CD4-positive, alpha-beta T cell (primary cell): ENCODE measurements around the gene ENG. TPM values are rescaled to one million over a fixed set of nuclear protein-coding genes. Genes with fewer than 3 reads are reported as not detected.

Source experiments
- ATAC-seq: fragments of 200-7000 bp; cut with Tn5 transposase; one replicate; pipeline ENCODE4 v1.10.0; 2022; ENCODE audit warnings: mild to moderate bottlenecking; ENCODE audit not compliant: poor library complexity
- CTCF ChIA-PET: fragments of 350-600 bp; sonication (Branson Sonifier 250); formaldehyde crosslinking; loops from one replicate; lab custom pipeline; 2021; ENCODE audit warnings: antibody characterized with exemption, inconsistent platforms; lab: Charles Lee
- POLR2A ChIA-PET: fragments of 350-600 bp; sonication (Branson Sonifier 250); formaldehyde crosslinking; loops from one replicate; lab custom pipeline; 2021; ENCODE audit warnings: antibody characterized with exemption, inconsistent platforms; lab: Charles Lee
- DNase-seq, 14 experiments: peaks; one replicate each; pipeline ENCODE4 v3.0.0-alpha.2; 2013 to 2020; ENCODE audit warnings: mixed read lengths in 2 of 14
- H3K27ac ChIP-seq, 2 donors: one replicate each; pipeline versions ENCODE4 v1.5.1 to v1.7.0; 2013; ENCODE audit warnings: low read length in 2 of 2, low read depth in 1 of 2, mild to moderate bottlenecking in 1 of 2
- H3K27me3 ChIP-seq, 2 experiments: 1 replicate in 1 of 2; 2 replicates in 1 of 2; pipeline versions ENCODE4 v1.6.1 to v1.7.0; 2013; ENCODE audit warnings: low read length in 2 of 2, control low read depth in 1 of 2, mild to moderate bottlenecking in 1 of 2, moderate library complexity in 1 of 2; ENCODE audit not compliant: insufficient read depth in 2 of 2, control insufficient read depth in 1 of 2
- H3K36me3 ChIP-seq: one replicate; pipeline ENCODE4 v1.6.1; 2013; ENCODE audit warnings: low read length, control low read depth; ENCODE audit not compliant: insufficient read depth
- H3K4me1 ChIP-seq: one replicate; pipeline ENCODE4 v1.6.1; 2013; ENCODE audit warnings: low read length, control low read depth; ENCODE audit not compliant: insufficient read depth
- H3K4me3 ChIP-seq: one replicate; pipeline ENCODE4 v1.5.1; 2013; ENCODE audit warnings: mild to moderate bottlenecking, low read length, moderate library complexity
- H3K9me3 ChIP-seq, 2 experiments: 1 replicate in 1 of 2; 2 replicates in 1 of 2; pipeline versions ENCODE4 v1.6.1 to v1.7.0; 2013; ENCODE audit warnings: low read length in 2 of 2, mild to moderate bottlenecking in 2 of 2, control low read depth in 1 of 2, moderate library complexity in 1 of 2; ENCODE audit not compliant: control insufficient read depth in 1 of 2, insufficient read depth in 1 of 2
- H3K27ac Mint-ChIP-seq: one replicate; pipeline ENCODE4 v1.8.0; 2020; ENCODE audit warnings: mixed read lengths
- H3K27me3 Mint-ChIP-seq: one replicate; pipeline ENCODE4 v1.8.0; 2021; ENCODE audit warnings: mixed read lengths
- H3K36me3 Mint-ChIP-seq: one replicate; pipeline ENCODE4 v1.8.0; 2021; ENCODE audit warnings: low read depth, mixed read lengths
- H3K4me1 Mint-ChIP-seq: one replicate; pipeline ENCODE4 v1.8.0; 2021; ENCODE audit warnings: low read depth, mixed read lengths
- H3K4me3 Mint-ChIP-seq: one replicate; pipeline ENCODE4 v1.8.0; 2020; ENCODE audit warnings: mild to moderate bottlenecking, mixed read lengths
- H3K9me3 Mint-ChIP-seq: one replicate; pipeline ENCODE4 v1.8.0; 2020; ENCODE audit warnings: mixed read lengths
- intact Hi-C, 2 experiments: fragments of 100-400 bp; cut with DNase I in 1 of 2; cut with micrococcal nuclease in 1 of 2; formaldehyde crosslinking; loops; one replicate each; pipeline versions ENCODE4 v1.15.1 to v1.9.0; 2023 to 2025; cut with DNase I, micrococcal nuclease
- total RNA-seq, 174 experiments: library from RNA in 2 of 174; stranded (reverse) in 2 of 174; gene quantifications; one replicate each; pipeline ENCODE4 v1.2.3 and lab custom pipeline; 2021 to 2026
- TF ChIP-seq, protein P1 (sequence below): fragments of 200-600 bp; IDR thresholded peaks from one replicate; pipeline ENCODE4 v1.8.0; 2022; ENCODE audit warnings: antibody characterized with exemption, mild to moderate bottlenecking

Gene ENG
- total RNA-seq, 2 experiments from 2014 or later, result 2.5 to 2.6 TPM

DNA sequence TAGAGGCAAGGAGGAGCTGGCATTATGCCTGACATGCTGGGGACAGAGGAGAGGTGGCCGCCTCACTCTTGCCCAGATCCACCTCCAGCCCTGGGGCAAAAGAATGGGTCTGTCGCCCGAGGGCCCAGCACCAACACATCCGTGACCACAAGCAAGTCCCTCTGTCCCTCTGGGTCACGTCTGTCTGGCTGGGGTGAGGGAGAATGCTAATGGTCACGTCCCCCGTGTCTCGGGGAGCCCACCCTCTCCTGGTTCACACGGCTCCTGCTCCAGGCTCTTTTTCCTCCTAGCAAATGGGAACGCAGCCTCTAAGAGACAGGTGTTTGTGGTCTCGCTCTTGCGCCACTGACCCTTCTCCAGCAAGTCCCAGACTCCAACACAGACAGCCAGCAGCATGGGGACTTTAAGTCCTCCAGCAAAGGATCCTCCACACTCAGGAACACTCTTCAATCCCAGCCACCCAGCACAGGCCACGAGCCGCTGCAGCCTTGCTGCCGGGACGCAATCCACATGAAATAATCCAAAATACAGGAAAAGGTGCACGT, 4.1 kb downstream of the ENG start:
- H3K9me3 ChIP-seq, result peaks cover 15 to 32% of the 10 kb centered on the region in 2 experiments
- no peak overlapping the region for H3K27ac ChIP-seq
- no peak overlapping the region for H3K4me3 ChIP-seq
- Mint-ChIP-seq H3K27ac (no peak overlapping the region), H3K36me3 (peaks cover 16% of the 10 kb centered on the region), H3K4me1 (peaks cover 29% of the 10 kb centered on the region), H3K4me3 (no peak overlapping the region), H3K9me3 (peaks cover 8% of the 10 kb centered on the region), H3K27me3 (no peaks in the 10 kb centered on the region)
- ChIA-PET CTCF (no interaction called here), POLR2A (no interaction called here)
- TF ChIP-seq, protein P1, sequence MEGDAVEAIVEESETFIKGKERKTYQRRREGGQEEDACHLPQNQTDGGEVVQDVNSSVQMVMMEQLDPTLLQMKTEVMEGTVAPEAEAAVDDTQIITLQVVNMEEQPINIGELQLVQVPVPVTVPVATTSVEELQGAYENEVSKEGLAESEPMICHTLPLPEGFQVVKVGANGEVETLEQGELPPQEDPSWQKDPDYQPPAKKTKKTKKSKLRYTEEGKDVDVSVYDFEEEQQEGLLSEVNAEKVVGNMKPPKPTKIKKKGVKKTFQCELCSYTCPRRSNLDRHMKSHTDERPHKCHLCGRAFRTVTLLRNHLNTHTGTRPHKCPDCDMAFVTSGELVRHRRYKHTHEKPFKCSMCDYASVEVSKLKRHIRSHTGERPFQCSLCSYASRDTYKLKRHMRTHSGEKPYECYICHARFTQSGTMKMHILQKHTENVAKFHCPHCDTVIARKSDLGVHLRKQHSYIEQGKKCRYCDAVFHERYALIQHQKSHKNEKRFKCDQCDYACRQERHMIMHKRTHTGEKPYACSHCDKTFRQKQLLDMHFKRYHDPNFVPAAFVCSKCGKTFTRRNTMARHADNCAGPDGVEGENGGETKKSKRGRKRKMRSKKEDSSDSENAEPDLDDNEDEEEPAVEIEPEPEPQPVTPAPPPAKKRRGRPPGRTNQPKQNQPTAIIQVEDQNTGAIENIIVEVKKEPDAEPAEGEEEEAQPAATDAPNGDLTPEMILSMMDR, result no peak
- no peaks in the 10 kb centered on the region for H3K36me3 ChIP-seq
- peaks cover 30% of the 10 kb centered on the region for H3K4me1 ChIP-seq
- no peak for DNase-seq
- intact Hi-C loops, result loop anchor here in 1 of 2 experiments (5.0 kb wide), 1 partner anchor 43 kb away; no protein-coding TSS in a partner anchor
- no peak for ATAC-seq
- H3K27me3 ChIP-seq, result no peaks in the 10 kb centered on the region

DNA sequence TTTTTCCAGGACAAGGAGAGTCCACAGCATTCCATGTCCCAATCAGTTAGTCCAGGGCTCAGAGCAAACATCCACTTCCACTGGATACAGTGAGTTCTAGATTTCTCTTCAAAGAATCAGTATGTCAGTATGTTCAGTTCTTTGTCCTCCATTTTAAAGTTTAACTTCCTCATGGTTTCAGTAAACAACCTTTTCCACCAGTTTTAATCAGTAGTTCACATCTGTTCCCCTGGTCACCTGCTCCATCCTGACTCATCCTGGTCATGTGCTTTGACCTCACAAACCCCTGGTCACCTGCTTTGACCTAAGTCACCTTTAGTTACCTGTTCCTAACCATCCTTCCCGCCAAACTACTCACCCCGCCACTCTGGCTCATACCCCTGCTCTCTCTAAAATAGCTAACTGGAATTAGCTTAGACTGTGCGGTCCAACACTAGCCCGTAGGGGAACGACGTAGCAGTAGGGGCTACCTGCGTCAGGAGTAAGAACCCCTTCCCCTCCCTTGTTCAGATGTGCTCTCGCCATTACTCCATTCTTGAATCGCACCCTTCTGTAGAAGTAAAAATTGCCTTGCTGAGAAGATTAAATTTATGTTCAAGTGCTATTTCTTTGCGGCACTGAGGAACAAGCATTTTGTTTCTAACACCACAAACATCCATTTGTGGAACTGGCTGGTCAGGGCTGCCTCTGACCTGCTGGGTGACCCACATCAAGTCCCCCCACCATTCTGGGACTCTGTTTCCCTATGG, 5.5 kb downstream of the ENG start:
- H3K9me3 Mint-ChIP-seq, result peaks cover 8% of the 10 kb centered on the region
- H3K4me1 Mint-ChIP-seq, result peaks cover 22% of the 10 kb centered on the region
- no peak for ATAC-seq
- peak overlapping the region; percentile 42 for H3K4me3 Mint-ChIP-seq
- H3K4me1 ChIP-seq, result peaks cover 17% of the 10 kb centered on the region
- POLR2A ChIA-PET, result no interaction called here
- no peak overlapping the region for H3K27ac ChIP-seq
- no peaks in the 10 kb centered on the region for H3K36me3 ChIP-seq
- CTCF ChIA-PET, result no interaction called here
- H3K27me3 ChIP-seq, result no peaks in the 10 kb centered on the region
- H3K36me3 Mint-ChIP-seq, result peaks cover 16% of the 10 kb centered on the region
- intact Hi-C loops, result no loop called here
- no peaks in the 10 kb centered on the region for H3K27me3 Mint-ChIP-seq
- peaks cover 15 to 32% of the 10 kb centered on the region in 2 experiments for H3K9me3 ChIP-seq
- DNase-seq, result no peak
- peak overlapping the region; percentile 20 for H3K27ac Mint-ChIP-seq
- TF ChIP-seq, protein P1, result no peak
- no peak overlapping the region for H3K4me3 ChIP-seq

DNA sequence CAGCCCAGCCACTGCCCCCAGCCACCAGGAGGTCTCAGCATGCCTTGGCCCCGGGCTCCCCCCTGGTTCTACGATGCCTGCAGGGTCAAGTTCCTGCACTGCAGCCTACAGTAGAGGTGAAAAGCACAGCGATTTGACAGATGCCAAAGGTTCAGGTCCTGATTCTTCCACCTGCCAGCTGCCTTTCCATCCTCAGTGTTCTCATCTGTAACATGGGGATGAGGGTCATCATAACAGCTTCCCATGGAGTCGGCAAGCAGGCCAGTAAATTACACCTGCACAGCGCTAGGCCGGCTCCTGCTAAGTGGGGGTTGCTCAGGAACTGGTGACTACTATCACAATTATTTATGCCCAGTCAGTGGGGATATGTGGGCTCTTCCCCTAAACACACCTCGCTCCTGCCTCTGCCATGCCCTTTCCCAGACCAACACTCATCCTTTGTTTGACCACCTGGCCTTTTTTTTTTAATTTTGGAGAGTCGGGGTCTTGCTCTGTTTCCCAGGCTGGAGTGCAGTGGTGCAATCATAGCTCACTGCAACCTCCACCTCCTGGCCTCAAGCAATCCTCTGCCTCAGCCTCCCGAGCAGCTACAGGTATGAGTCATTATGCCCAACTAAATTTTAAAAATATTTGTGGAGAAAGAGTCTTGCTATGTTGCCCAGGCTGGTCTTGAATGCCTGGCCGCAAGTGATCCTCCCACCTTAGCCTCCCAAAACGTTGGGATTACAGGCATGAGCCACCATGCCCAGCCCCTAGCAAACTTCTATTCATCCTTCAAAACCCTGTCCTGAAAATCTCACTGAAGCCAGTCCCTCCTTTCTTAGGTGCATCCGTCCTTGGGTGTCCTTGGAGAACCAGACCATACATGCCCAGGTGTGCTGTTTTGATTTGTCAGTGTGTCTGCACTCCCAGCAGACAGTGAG, 6.4 kb downstream of the ENG start:
- no peak overlapping the region for H3K4me3 ChIP-seq
- intact Hi-C loops, result no loop called here
- H3K27me3 Mint-ChIP-seq, result no peaks in the 10 kb centered on the region
- no peak overlapping the region for H3K27ac ChIP-seq
- peaks cover 8% of the 10 kb centered on the region for H3K9me3 Mint-ChIP-seq
- H3K9me3 ChIP-seq, result peaks cover 15 to 32% of the 10 kb centered on the region in 2 experiments
- peaks cover 16% of the 10 kb centered on the region for H3K36me3 Mint-ChIP-seq
- ChIA-PET POLR2A (no interaction called here), CTCF (no interaction called here)
- TF ChIP-seq, protein P1, result no peak
- peaks cover 19% of the 10 kb centered on the region for H3K4me1 Mint-ChIP-seq
- H3K27me3 ChIP-seq, result no peaks in the 10 kb centered on the region
- H3K36me3 ChIP-seq, result no peaks in the 10 kb centered on the region
- ATAC-seq (no peak), DNase-seq (no peak)
- peaks cover 9% of the 10 kb centered on the region for H3K4me1 ChIP-seq
- H3K27ac Mint-ChIP-seq, result no peak overlapping the region
- no peak overlapping the region for H3K4me3 Mint-ChIP-seq
